ENCODE results near the gene ADAMTSL1.

Gene ADAMTSL1

GRCh38 chr9:18623221-18624079 lies 149.5 kb downstream of the ADAMTSL1 start:
- no peaks in the 10 kb centered on the region for H3K4me1 ChIP-seq (ENCODE audit: low read length)
- TF ChIP-seq CTCF (IDR thresholded peaks at IDR 0.05; ENCODE audit: low read depth, low read length) (no peak), EZH2phosphoT487 (IDR thresholded peaks at IDR 0.05; ENCODE audit: low read depth) (no peak)
- no peak overlapping the region for H3K27ac ChIP-seq (ENCODE audit: low read length)
- H3K4me3 ChIP-seq (ENCODE audit: low read length), result no peak overlapping the region
- H3K4me2 ChIP-seq (ENCODE audit: low read length), result no peak overlapping the region
- H3K9me3 ChIP-seq (ENCODE audit: insufficient read depth, low read length), result no peaks in the 10 kb centered on the region
- H2AFZ ChIP-seq (ENCODE audit: low read depth, low read length), result no peak overlapping the region
- H3K9ac ChIP-seq (ENCODE audit: low read length), result no peak overlapping the region
- H3K27me3 ChIP-seq (ENCODE audit: low read depth, low read length), result peaks cover 9% of the 10 kb centered on the region
- H4K20me1 ChIP-seq (ENCODE audit: insufficient read depth, low read length), result no peaks in the 10 kb centered on the region
- H3K36me3 ChIP-seq (replicated peaks; ENCODE audit: low read depth, low read length), result no peaks in the 10 kb centered on the region
- H3K79me2 ChIP-seq (ENCODE audit: low read length), result no peaks in the 10 kb centered on the region

GRCh38 chr9:18626046-18626698 lies 152.2 kb downstream of the ADAMTSL1 start:
- TF ChIP-seq EZH2phosphoT487 (IDR thresholded peaks at IDR 0.05; ENCODE audit: low read depth) (no peak), CTCF (IDR thresholded peaks at IDR 0.05; ENCODE audit: low read depth, low read length) (no peak)
- Histone ChIP-seq H3K79me2 (ENCODE audit: low read length) (no peaks in the 10 kb centered on the region), H4K20me1 (ENCODE audit: insufficient read depth, low read length) (no peaks in the 10 kb centered on the region), H3K4me2 (ENCODE audit: low read length) (no peak overlapping the region), H3K36me3 (replicated peaks; ENCODE audit: low read depth, low read length) (no peaks in the 10 kb centered on the region), H3K27ac (ENCODE audit: low read length) (no peak overlapping the region), H3K9ac (ENCODE audit: low read length) (no peak overlapping the region), H3K4me1 (ENCODE audit: low read length) (no peaks in the 10 kb centered on the region), H3K27me3 (ENCODE audit: low read depth, low read length) (peaks cover 15% of the 10 kb centered on the region), H3K9me3 (ENCODE audit: insufficient read depth, low read length) (no peaks in the 10 kb centered on the region), H2AFZ (ENCODE audit: low read depth, low read length) (no peak overlapping the region), H3K4me3 (ENCODE audit: low read length) (no peak overlapping the region)

DNA sequence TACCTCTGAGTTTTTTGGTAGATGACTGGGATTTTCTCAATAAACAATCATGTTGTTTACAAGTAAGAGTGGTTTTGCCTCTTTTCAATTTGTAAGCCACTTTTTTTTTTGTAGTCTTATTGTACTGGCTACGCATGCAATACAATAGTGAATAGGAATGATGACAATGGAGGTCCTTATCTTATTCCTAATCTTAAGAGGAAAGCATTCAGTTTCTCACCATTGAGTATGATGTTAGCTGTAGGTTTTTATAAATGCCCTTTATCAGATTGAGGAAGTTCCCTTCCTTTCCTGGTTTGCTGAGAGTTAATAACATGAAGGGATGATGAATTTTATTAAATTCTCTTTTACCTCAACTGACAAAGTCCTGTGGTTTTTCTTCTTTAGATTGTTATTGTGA lies 155.2 kb downstream of the ADAMTSL1 start:
- H2AFZ ChIP-seq (ENCODE audit: low read depth, low read length), result no peak overlapping the region
- no peaks in the 10 kb centered on the region for H3K79me2 ChIP-seq (ENCODE audit: low read length)
- H3K27me3 ChIP-seq (ENCODE audit: low read depth, low read length), result peaks cover 15% of the 10 kb centered on the region
- H4K20me1 ChIP-seq (ENCODE audit: insufficient read depth, low read length), result no peaks in the 10 kb centered on the region
- TF ChIP-seq CTCF (IDR thresholded peaks at IDR 0.05; ENCODE audit: low read depth, low read length) (no peak), EZH2phosphoT487 (IDR thresholded peaks at IDR 0.05; ENCODE audit: low read depth) (no peak)
- no peak overlapping the region for H3K9ac ChIP-seq (ENCODE audit: low read length)
- H3K4me2 ChIP-seq (ENCODE audit: low read length), result no peak overlapping the region
- H3K9me3 ChIP-seq (ENCODE audit: insufficient read depth, low read length), result no peaks in the 10 kb centered on the region
- no peaks in the 10 kb centered on the region for H3K4me1 ChIP-seq (ENCODE audit: low read length)
- no peaks in the 10 kb centered on the region for H3K36me3 ChIP-seq (replicated peaks; ENCODE audit: low read depth, low read length)
- no peak overlapping the region for H3K27ac ChIP-seq (ENCODE audit: low read length)
- no peak overlapping the region for H3K4me3 ChIP-seq (ENCODE audit: low read length)

GRCh38 chr9:18632632-18633403 lies 158.9 kb downstream of the ADAMTSL1 start:
- no peak overlapping the region for H3K9ac ChIP-seq (ENCODE audit: low read length)
- H3K4me3 ChIP-seq (ENCODE audit: low read length), result no peak overlapping the region
- no peaks in the 10 kb centered on the region for H4K20me1 ChIP-seq (ENCODE audit: insufficient read depth, low read length)
- no peak overlapping the region for H2AFZ ChIP-seq (ENCODE audit: low read depth, low read length)
- H3K4me1 ChIP-seq (ENCODE audit: low read length), result no peaks in the 10 kb centered on the region
- no peaks in the 10 kb centered on the region for H3K9me3 ChIP-seq (ENCODE audit: insufficient read depth, low read length)
- TF ChIP-seq EZH2phosphoT487 (IDR thresholded peaks at IDR 0.05; ENCODE audit: low read depth), result no peak
- no peak for TF ChIP-seq CTCF (IDR thresholded peaks at IDR 0.05; ENCODE audit: low read depth, low read length)
- no peaks in the 10 kb centered on the region for H3K36me3 ChIP-seq (replicated peaks; ENCODE audit: low read depth, low read length)
- H3K27ac ChIP-seq (ENCODE audit: low read length), result no peak overlapping the region
- no peaks in the 10 kb centered on the region for H3K79me2 ChIP-seq (ENCODE audit: low read length)
- no peak overlapping the region for H3K4me2 ChIP-seq (ENCODE audit: low read length)
- peaks cover 12% of the 10 kb centered on the region for H3K27me3 ChIP-seq (ENCODE audit: low read depth, low read length)

Measured in OCI-LY3 (cell line).